HG03469 (cell line): ENCODE measurements around the gene CAMTA1.

Source experiments
- ATAC-seq: cut with Tn5 transposase; IDR thresholded peaks from one replicate; pipeline ENCODE4 v1.9.1; 2021; ENCODE audit warnings: mild to moderate bottlenecking, moderate library complexity, moderate number of reproducible peaks; ENCODE audit not compliant: unreplicated experiment

The CAMTA1 gene

DNA sequence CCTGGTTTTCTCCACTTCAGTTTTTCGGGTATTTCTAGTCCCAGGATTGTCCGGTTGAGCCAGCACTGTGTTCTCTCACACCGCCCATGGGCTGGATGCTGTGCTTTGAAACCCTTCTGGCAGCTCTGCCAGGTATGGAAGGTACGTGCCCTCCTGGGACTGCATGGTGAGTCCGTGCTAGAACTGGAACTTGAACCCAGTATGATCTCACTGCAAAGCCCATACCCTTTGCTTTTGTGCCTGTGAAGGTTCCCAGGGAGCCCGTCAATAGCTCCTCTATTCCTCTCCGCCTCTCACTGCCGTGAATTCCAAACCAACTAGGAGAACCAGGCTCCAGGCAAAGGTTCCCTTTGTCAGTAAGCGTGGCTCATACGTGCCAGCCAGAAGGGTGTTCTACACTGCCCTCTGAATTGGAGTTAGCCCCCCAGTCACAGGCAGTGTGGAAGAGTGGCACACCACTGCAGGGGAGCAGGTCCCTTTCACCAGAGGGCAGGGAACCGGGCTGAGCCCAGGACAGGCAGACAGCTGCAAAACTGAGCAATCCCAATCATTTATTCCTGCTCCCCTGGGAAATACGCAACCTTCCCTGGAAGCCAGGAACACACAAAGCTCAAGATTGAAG, 310.2 kb downstream of the CAMTA1 start:
- ATAC-seq: no peak

DNA sequence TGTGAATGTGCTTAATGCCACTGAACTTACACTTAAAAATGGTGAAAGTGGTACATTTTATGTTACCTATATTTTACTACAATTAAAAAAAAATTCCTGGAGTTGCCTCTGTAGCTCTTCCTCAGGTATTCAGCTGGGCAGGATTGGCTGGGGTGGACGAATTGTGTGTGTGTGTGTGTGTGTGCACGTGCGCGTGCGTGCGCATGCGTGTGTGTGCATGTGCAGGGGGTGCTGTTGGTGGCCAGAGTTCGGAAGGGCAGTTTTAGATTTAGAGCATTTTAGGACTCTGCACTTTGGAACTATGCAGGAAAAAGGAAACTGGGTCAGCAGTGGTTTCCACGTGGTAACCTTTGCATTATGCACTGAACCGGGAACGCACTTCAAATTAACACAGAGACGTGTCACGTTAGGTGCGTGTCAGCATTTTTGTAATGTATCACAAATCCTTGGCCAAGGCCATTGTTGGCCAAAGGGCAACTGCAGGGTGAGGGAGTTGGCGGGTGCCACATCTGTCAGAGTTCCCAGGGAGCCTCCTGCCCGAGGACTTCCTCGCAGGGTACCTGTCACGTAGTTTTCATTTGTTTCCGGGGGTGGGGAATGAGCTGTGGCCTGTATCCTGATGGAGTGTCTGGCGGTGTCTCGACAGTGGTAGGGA, 312.8 kb downstream of the CAMTA1 start:
- no peak for ATAC-seq

DNA sequence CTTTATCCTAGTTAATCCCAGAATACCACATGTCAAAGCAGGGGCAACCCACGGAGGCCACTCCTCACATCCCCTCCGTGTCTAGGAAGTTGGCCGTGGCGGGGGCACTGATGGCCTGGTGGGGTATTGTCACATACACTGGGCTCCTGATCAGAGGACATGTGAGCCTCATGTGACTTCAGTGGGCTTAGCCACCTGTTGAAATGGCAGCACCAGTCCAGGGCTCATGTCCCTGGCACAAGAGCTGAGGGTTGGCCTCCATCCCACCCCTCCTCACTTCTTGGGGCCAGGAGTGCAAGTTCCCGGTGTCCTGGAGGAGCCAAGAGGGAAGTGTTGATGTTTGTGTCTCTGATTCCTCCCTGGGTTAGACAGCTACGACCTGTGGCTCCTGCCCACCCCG, 313.4 kb downstream of the CAMTA1 start:
- no peak for ATAC-seq

DNA sequence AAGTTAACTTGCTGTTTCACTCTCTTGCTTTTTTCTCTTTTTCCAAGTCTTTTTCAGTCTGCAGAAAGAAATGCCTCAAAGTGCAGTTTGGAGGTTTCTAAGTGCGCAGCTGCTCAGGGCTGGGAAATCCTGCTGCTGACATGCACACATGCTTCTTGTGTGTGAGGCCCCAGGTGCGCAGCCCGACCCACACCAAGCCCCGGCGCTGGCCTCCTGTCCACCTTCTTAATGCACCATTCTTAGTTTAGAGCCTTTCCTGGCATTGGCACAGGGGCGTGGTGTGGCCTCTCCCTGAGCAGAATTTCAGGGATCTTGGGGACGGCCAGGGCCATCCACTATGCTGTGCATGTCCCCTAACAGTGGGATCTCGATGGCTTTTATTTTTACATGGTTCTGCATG, 315.2 kb downstream of the CAMTA1 start:
- no peak for ATAC-seq

DNA sequence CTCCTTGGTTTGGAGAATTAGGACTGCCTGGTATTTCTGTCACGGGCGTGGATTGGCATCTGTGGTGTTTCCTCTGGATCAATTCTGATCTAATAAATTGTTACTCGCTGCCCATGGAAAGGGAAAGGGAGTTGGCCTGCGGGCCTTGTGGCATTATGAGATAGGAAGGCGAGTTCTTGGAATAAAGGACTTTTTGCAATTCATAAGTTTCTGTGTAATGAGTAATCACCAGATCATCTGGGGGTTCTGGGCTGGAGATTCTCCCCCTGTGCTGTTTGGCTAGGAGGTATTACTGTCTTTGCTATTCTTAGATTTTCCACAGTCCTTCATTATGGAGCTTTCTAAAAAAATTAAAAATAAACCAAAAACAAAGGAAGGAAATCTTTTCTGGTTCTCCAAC, 315.9 kb downstream of the CAMTA1 start:
- no peak for ATAC-seq

DNA sequence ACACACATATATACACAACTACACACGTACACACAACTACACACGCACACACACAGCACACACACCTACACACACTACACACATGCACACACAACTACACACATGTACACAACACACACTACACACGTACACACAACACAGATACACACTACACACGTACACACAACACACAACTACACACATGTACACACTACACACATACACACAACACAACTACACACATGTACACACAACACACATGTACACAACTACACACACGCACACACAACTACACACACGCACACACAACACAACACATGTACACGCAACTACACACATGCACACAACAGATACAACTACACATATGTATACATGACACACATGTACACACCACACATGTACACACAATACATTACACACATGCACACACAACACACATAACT, 318.1 kb downstream of the CAMTA1 start:
- ATAC-seq: no peak

DNA sequence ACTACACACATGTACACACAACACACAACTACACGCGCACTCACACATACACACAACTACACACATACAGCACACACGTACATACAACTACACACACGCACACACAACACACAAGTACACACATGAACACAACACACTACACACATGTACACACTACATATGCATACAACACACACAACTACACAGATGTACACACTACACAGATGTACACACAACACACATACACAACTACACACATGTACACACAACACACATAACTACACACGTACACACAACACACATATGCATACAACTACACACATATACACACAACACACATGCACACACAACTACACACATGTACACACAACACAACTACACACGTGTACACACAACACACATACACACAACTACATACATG, 318.6 kb downstream of the CAMTA1 start:
- no peak for ATAC-seq

DNA sequence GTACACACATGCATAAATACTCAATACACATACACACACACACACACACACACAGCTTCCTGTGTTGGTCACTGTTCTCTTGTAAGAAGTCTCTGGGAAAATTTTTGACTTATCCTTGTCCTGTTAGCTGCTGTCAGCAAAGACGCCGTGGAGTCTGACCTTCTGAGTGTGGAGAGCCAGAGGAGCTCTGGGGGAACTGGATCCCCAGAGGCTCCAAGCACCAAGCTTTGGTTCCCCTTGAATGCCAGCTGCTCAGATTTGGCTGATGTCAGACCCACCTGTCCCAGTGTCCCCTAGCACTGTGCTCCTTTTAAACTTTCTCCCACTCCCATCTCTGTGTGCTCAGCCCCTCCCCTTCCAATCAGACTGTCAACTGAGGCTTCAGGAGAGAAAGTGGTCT, 319.1 kb downstream of the CAMTA1 start:
- ATAC-seq: no peak

DNA sequence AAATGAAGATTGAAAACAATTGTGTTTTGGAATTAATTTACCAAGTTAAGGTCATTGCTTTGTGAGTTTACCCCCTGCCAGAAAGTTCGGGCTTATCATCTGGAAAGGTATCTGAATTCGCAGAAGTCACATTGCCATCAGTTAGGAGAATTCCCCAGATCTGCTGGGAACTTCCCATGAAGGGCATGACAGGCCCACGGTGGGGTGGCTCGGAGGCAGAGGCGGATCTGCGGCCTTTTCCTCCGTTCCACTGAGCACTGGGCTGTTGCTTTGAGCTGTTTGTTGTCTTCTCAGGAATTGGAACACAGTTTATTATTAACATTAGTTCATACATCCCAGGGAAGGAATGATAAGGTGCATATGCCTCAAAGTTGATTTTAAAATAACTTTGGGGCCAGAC, 320.0 kb downstream of the CAMTA1 start:
- ATAC-seq: no peak

DNA sequence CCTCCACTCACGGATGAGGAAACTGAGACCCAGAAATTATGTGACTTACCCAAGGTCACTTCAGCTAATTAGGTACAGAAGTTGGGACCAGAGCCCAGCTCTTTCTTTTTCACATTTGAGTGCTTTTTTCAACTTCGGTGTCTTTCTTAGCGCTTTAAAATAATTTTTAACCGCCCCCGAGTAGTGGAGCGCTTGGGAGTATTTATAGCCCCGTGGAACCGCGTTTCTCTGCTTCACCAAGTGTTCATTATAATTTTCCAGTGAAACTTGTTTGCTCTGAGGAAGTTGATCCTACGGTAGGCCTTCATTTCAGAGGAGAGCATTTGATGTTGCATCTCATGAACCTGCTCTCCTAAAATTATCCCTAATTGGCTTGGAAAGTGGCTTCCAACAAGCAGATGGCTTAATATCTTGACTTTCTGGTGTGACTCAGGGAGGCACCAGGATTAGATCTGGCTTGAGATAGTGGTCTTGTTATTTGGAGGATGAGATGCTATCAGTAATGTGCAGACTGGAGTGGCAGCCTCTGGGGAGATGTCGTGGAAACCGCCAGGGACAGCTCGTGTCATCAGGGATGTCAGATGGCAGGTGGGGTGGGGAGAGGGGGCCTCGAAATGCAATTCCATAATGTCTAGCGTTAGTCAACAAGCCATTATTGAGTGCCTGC, 321.3 kb downstream of the CAMTA1 start:
- no peak for ATAC-seq

DNA sequence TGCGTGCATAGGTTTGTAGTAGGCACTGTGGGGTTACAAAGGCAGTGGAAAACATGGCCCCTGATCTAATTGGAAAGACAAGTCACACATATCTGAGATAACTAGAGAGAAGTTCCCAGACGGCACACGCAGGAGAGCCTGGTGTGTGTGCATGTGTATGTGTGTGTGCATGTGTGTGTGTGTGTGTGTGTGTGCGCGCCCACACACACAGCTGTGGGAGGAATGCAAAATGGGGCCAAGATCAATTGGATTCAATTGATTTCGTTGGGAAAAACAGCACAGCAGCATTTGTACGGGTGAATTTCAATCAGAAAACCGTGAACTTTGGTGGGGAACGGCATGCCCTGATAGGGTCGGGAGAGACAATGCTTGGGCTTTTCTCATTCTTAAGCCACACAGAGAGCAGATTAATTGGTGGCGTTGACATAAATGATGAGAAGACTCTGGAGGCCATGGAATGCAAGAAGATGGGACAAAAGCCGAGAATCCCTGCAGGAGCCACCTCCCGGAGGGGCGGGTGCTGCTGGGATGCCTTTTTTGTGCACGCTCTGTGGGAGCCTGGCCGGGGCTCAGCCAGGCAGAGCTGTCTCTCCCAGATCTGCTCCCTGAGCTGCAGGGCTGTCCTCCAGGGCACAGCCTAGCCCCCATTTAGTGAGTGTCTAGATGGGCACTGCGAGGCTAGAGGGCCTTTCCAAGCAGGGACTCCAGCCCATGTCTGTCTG, 322.0 kb downstream of the CAMTA1 start:
- no peak for ATAC-seq

DNA sequence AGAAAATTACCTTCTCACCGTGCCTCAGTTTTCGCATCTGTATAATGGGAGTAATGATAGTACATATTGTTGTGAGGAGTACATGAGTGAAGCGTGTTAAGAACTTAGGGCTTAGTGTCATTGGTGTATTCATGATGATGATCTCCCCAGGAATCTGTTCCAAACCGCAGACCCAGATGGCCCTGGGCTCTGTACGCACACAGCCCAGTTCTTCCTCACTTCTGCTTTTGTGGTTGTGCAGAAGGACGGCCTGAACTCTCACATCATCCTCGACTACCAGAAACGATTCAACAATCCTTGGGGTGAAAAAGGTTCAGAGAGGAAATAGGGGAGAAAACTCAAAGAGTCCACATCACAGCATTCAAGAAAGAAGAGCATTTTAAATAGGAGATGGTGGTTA, 323.0 kb downstream of the CAMTA1 start:
- no peak for ATAC-seq

DNA sequence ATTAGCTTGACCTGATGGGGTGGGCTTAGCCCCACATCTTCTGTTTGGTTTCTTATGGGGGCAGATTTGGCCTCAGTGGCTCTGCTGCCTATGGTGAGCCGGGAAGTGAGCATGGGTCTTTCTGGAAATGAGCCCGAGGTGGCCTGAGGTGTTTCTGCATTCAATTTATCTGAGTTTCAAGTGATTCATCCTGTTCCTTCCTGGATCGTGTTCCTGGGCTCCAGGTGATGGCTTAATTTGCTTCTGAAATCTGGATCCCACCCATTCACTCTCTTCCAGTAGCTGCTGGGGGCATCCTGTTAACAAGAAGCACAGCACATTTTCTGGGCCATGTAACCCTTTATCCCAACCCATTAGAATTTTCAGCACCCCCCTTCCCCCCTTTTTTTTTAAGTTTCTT, 324.6 kb downstream of the CAMTA1 start:
- no peak for ATAC-seq

DNA sequence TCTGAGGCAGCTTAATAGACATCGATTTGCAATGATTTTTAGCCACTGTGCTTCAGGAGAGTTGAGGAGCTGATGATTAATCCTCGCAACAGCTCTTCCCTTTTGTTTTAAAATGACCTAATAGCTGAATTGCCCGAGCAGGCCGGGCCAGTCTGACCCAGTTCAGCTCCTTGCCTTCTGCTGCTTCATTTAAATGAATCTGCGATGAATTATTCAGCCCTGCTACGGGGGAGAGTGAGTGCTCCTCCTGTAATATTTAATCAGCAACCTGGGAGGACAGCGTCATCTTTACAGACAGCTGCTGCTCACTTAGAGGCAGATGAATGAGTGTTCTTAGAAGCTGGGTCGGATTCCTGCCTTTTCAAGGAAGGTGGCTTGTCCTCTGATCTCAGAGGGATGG, 325.1 kb downstream of the CAMTA1 start:
- no peak for ATAC-seq

DNA sequence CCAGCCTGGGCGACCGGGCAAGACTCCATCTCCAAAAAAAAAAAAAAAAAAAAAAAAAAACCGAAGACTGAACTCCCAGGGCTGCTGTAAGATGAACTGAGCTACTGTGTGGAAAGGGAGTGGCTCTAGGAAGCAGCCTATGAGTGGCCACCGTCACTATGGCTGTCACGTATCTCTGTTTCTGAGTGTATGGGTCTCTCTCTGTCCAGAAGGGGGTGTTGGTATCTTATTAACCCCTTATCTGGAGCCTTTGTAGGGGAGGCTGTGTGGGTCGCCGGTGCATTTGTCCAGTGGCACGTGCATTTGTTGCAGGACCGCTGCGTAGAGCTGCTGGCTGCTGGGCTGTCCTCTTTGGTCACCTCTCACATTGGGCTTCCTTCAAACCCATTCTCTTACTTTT, 326.6 kb downstream of the CAMTA1 start:
- ATAC-seq: no peak

DNA sequence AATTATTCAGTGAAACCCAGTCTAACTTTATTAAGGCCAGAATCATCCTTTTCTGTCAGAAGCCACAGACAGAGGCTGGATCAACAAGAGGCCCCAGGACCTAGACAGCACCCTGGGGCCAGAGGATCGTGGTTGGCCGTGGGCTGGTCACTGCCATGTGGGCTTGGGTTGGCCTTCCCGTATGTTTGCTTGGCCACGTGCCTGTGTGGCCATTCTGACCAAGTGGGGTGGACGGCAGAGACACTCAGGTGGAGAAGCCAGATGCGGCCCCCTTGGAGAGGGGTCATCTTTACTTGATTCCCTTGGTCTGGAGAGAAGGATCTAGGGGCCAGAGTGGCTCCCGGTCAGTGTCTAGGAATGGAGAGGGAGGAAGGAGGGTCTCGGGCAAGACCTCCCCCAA, 327.9 kb downstream of the CAMTA1 start:
- ATAC-seq: no peak

DNA sequence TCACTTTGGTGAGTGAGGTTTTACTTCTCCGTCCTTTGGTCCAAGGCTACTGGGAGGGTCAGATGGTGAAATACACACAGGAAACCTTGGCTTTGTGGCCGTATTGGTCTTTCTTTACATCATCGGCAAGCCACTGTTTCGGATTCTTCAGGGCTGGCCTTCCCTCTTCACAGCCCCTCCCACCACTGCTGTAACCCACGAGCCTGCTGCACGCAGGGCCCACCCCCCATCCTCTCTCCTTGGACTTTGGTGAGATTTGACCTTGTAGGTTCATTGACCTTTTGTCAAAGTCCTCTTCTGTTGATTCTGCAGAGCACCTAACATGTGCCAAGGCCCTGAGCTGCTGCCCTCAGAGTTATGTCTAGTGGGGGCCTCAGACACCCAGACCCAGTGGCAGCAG, 328.6 kb downstream of the CAMTA1 start:
- no peak for ATAC-seq

DNA sequence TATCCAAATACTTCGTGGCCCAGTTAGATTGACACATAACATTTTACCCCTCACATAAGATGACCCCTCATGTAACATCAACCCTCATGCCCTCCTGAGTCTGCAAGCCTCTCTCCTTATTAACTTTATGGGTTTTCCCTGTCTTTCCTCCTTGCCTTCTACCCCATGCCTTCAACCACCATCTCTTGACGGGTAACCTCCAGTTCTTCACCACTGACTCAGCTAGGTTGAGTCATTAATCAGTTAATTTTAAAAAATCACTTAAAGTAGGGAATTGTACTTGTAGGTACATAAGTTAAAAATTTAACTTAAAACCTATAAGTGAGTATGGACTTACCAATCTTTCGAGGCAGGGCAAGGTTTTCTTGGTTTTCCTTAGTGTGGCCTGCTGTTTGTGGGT, 330.7 kb downstream of the CAMTA1 start:
- no peak for ATAC-seq

DNA sequence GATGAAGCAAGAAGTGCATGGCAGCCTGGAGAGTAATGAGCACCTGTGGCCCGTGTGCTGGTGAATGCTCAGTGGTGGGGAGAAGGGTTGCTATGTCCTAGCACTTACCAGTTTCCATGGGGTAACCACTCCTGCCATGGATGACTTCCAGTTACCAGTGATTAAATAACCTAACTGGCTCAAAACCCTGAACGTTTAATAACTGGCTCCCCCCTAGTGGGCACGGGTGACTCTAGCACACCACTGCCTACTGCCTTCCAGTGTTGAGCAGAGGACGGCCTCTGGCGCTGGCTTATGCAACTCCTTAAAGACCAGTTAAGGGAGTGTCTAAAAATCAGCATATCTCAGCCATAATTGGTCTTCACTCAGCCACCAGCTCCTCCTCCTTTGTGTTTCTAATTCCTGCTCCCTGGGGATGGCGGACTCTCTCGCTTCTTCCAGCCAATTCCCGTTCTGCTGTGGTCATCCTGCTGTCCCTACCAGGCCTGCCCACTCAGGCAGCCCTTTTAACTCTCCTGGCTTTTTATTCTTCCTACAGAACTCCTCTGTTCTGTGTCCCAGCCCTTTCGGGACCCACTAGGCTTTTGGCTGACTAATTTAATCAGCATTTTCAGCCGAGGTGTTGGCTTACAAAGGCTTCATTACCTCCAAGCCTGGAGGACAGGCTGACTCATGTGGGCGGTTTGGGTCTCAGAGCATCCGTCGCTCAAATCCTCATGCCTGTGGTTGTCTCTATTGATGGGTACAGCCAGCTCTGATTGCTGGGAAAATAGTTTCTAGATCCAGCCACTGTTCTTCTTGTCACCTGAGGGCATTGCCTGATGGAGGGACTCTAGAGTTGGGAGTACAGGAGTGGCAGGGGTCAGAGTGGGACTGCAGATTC, 332.4 kb downstream of the CAMTA1 start:
- ATAC-seq: no peak

DNA sequence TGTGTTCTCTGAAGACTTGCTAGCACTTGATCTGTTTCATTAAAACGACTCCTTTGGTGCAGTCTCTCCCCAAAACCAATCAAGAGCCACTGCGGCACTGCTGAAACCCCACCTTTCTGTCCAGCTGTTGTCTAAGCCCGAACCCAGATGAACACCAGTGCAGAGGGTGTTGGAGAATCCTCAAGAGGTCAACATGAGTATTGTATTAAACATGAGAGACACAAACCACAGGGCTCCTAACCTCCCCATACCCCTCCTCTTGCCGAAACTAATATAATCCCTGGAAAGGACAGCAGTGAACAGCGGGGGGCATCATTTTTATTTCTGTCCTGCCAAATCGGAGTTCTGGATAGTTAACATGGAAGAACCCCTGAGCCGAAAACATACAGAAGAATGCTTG, 333.9 kb downstream of the CAMTA1 start:
- ATAC-seq: no peak
